ENCODE measurements around the gene RNF168. TPM values are rescaled to one million over a fixed set of nuclear protein-coding genes. Genes with fewer than 3 reads are reported as not detected.
A peak's percentile ranks its signal among the peaks of the same experiment; 100 is the strongest.
"Not testable (repeated sequence)": the region's sequence is repeated elsewhere in the genome, so short reads cannot be mapped to it uniquely, and the experiment has no call there.

Gene RNF168
- total RNA-seq, 1 donor from 2014 or later: 12.0 TPM

DNA sequence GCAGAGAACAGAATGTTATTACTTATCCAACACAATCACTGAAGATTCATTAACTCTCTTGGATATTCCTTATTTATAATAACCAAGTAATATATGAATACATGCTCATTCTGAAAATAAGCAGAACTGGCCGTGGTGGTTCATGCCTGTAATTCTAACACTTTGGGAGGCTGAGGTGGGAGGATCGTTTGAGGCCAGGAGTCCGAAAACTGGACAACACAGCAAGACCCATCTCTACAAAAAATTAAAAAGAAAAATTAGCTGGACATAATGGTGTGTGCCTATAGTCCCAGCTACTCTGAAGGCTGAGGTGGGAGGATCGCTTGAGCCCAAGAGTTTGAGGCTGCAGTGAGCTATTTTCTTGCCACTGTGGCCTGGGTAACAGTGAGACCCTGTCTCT lies 25.9 kb downstream of the RNF168 start:
- H3K27ac ChIP-seq (ENCODE audit: low read depth, low read length): no peak overlapping the region
- no peak overlapping the region for H3K4me3 ChIP-seq (ENCODE audit: low read length in 3 of 3)
- no peaks in the 10 kb centered on the region for H3K9me3 ChIP-seq (ENCODE audit: control insufficient read depth in 3 of 3, low read length in 3 of 3)
- H3K9ac ChIP-seq (ENCODE audit: low read depth in 1 of 3, low read length in 3 of 3): no peak overlapping the region
- no peaks in the 10 kb centered on the region for H3K27me3 ChIP-seq (ENCODE audit: control insufficient read depth in 3 of 3, insufficient read depth in 3 of 3, low read length in 3 of 3)
- H3K36me3 ChIP-seq (ENCODE audit: control insufficient read depth in 3 of 3, insufficient read depth in 3 of 3, low read length in 3 of 3): peaks cover 25 to 53% (median 37%) of the 10 kb centered on the region in 3 donors
- no peaks in the 10 kb centered on the region for H3K4me1 ChIP-seq (ENCODE audit: control insufficient read depth in 3 of 3, insufficient read depth in 3 of 3, low read length in 3 of 3)

DNA sequence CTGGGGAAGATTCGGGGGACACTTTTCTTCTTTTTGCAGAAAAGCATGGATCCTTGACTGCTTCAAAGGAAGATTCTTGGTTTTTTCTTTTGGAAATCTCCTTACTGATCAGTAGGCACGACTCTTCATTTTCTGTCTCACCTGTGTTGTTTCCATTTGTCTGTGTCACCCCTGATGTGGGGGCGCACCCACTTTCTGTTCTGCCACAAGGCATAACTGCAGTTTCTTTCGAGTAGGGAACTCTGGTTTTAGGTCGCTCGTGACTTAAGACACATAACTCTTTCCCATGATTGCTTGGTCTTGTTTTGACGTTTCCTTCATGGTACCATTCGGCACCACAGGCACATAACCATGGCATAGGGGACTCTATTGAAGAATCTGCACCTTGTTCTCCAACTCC lies 31.3 kb downstream of the RNF168 start:
- no peak overlapping the region for H3K9ac ChIP-seq (ENCODE audit: low read depth in 1 of 3, low read length in 3 of 3)
- no peak overlapping the region for H3K27ac ChIP-seq (ENCODE audit: low read depth, low read length)
- peaks cover 23 to 45% (median 24%) of the 10 kb centered on the region in 3 donors for H3K36me3 ChIP-seq (ENCODE audit: control insufficient read depth in 3 of 3, insufficient read depth in 3 of 3, low read length in 3 of 3)
- no peaks in the 10 kb centered on the region for H3K27me3 ChIP-seq (ENCODE audit: control insufficient read depth in 3 of 3, insufficient read depth in 3 of 3, low read length in 3 of 3)
- no peaks in the 10 kb centered on the region for H3K4me1 ChIP-seq (ENCODE audit: control insufficient read depth in 3 of 3, insufficient read depth in 3 of 3, low read length in 3 of 3)
- no peaks in the 10 kb centered on the region for H3K9me3 ChIP-seq (ENCODE audit: control insufficient read depth in 3 of 3, low read length in 3 of 3)
- no peak overlapping the region for H3K4me3 ChIP-seq (ENCODE audit: low read length in 3 of 3)

- no peak overlapping the region for H3K9ac ChIP-seq (ENCODE audit: low read depth in 1 of 3, low read length in 3 of 3)
- no peak overlapping the region for H3K4me3 ChIP-seq (ENCODE audit: low read length in 3 of 3)
- no peaks in the 10 kb centered on the region for H3K27me3 ChIP-seq (ENCODE audit: control insufficient read depth in 3 of 3, insufficient read depth in 3 of 3, low read length in 3 of 3)
- no peaks in the 10 kb centered on the region for H3K4me1 ChIP-seq (ENCODE audit: control insufficient read depth in 3 of 3, insufficient read depth in 3 of 3, low read length in 3 of 3)
- H3K36me3 ChIP-seq (ENCODE audit: control insufficient read depth in 3 of 3, insufficient read depth in 3 of 3, low read length in 3 of 3): peaks cover 24 to 42% (median 24%) of the 10 kb centered on the region in 3 donors
- no peak overlapping the region for H3K27ac ChIP-seq (ENCODE audit: low read depth, low read length)
- H3K9me3 ChIP-seq (ENCODE audit: control insufficient read depth in 3 of 3, low read length in 3 of 3): no peaks in the 10 kb centered on the region
These were observed 32.0 kb downstream of the RNF168 start for GRCh38 chr3:196471551-196471950.

DNA sequence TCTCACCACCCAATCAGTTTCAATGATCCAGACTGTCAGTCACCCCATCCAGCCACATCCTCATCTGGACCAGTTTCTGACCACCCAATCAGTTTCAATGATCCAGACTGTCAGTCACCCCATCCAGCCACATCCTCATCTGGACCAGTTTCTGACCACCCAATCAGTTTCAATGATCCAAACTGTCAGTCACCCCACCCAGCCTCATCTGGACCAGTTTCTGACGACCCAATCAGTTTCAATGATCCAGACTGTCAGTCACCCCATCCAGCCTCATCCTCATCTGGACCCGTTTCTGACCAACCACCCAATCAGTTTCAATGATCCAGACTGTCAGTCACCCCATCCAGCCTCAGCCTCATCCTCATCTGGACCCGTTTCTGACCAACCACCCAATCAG lies 33.4 kb downstream of the RNF168 start:
- not testable (repeated sequence) for H3K9ac ChIP-seq (ENCODE audit: low read depth in 1 of 3, low read length in 3 of 3); H3K9me3 ChIP-seq (ENCODE audit: control insufficient read depth in 3 of 3, low read length in 3 of 3); H3K27ac ChIP-seq (ENCODE audit: low read depth, low read length); H3K27me3 ChIP-seq (ENCODE audit: control insufficient read depth in 3 of 3, insufficient read depth in 3 of 3, low read length in 3 of 3); H3K4me1 ChIP-seq (ENCODE audit: control insufficient read depth in 3 of 3, insufficient read depth in 3 of 3, low read length in 3 of 3); H3K4me3 ChIP-seq (ENCODE audit: low read length in 3 of 3)
- peaks cover 24 to 41% (median 24%) of the 10 kb centered on the region in 3 donors for H3K36me3 ChIP-seq (ENCODE audit: control insufficient read depth in 3 of 3, insufficient read depth in 3 of 3, low read length in 3 of 3)

GRCh38 chr3:196463804-196464203 lies 39.8 kb downstream of the RNF168 start:
- H3K4me1 ChIP-seq (ENCODE audit: control insufficient read depth in 3 of 3, insufficient read depth in 3 of 3, low read length in 3 of 3): no peaks in the 10 kb centered on the region
- H3K27ac ChIP-seq (ENCODE audit: low read depth, low read length): no peak overlapping the region
- peaks cover 0 to 2% (median 0%) of the 10 kb centered on the region in 3 donors for H3K36me3 ChIP-seq (ENCODE audit: control insufficient read depth in 3 of 3, insufficient read depth in 3 of 3, low read length in 3 of 3)
- H3K27me3 ChIP-seq (ENCODE audit: control insufficient read depth in 3 of 3, insufficient read depth in 3 of 3, low read length in 3 of 3): no peaks in the 10 kb centered on the region
- H3K4me3 ChIP-seq (ENCODE audit: low read length in 3 of 3): no peak overlapping the region
- no peak overlapping the region for H3K9ac ChIP-seq (ENCODE audit: low read depth in 1 of 3, low read length in 3 of 3)
- no peaks in the 10 kb centered on the region for H3K9me3 ChIP-seq (ENCODE audit: control insufficient read depth in 3 of 3, low read length in 3 of 3)

GRCh38 chr3:196463478-196463756 lies 40.2 kb downstream of the RNF168 start:
- Histone ChIP-seq H3K9me3 (ENCODE audit: control insufficient read depth in 3 of 3, low read length in 3 of 3) (no peaks in the 10 kb centered on the region), H3K27ac (ENCODE audit: low read depth, low read length) (no peak overlapping the region), H3K4me3 (ENCODE audit: low read length in 3 of 3) (no peak overlapping the region), H3K9ac (ENCODE audit: low read depth in 1 of 3, low read length in 3 of 3) (no peak overlapping the region), H3K27me3 (ENCODE audit: control insufficient read depth in 3 of 3, insufficient read depth in 3 of 3, low read length in 3 of 3) (no peaks in the 10 kb centered on the region), H3K4me1 (ENCODE audit: control insufficient read depth in 3 of 3, insufficient read depth in 3 of 3, low read length in 3 of 3) (no peaks in the 10 kb centered on the region), H3K36me3 (ENCODE audit: control insufficient read depth in 3 of 3, insufficient read depth in 3 of 3, low read length in 3 of 3) (peaks cover 0 to 2% (median 0%) of the 10 kb centered on the region in 3 donors)

GRCh38 chr3:196462680-196463477 lies 40.7 kb downstream of the RNF168 start:
- H3K4me3 ChIP-seq (ENCODE audit: low read length in 3 of 3); H3K9ac ChIP-seq (ENCODE audit: low read depth in 1 of 3, low read length in 3 of 3); H3K27ac ChIP-seq (ENCODE audit: low read depth, low read length); H3K27me3 ChIP-seq (ENCODE audit: control insufficient read depth in 3 of 3, insufficient read depth in 3 of 3, low read length in 3 of 3); H3K4me1 ChIP-seq (ENCODE audit: control insufficient read depth in 3 of 3, insufficient read depth in 3 of 3, low read length in 3 of 3); H3K9me3 ChIP-seq (ENCODE audit: control insufficient read depth in 3 of 3, low read length in 3 of 3); H3K36me3 ChIP-seq (ENCODE audit: control insufficient read depth in 3 of 3, insufficient read depth in 3 of 3, low read length in 3 of 3): not testable (repeated sequence)

DNA sequence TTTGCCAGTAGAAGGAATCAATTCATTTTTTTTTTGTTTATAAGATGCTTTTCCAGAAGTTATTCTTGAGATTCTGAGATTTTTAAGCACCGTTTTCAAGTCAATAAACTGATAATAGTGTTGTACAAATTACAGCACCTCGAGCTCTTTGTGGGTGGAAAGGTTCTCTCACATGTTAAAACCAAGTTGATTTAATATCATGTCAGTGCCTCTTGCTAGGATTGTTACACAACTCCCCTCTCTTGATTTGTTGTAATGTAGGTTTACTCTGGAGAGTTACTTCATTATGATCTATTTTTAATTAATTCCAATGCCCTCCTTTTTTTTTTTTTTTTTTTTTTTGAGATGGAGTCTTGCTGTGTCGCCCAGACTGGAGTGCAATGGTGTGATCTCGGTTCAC lies 45.5 kb downstream of the RNF168 start:
- H3K4me3 ChIP-seq (ENCODE audit: low read length in 3 of 3): no peak overlapping the region
- no peaks in the 10 kb centered on the region for H3K36me3 ChIP-seq (ENCODE audit: control insufficient read depth in 3 of 3, insufficient read depth in 3 of 3, low read length in 3 of 3)
- H3K4me1 ChIP-seq (ENCODE audit: control insufficient read depth in 3 of 3, insufficient read depth in 3 of 3, low read length in 3 of 3): peaks cover 3 to 6% (median 5%) of the 10 kb centered on the region in 3 donors
- H3K9me3 ChIP-seq (ENCODE audit: control insufficient read depth in 3 of 3, low read length in 3 of 3): no peaks in the 10 kb centered on the region
- no peak overlapping the region for H3K27ac ChIP-seq (ENCODE audit: low read depth, low read length)
- no peaks in the 10 kb centered on the region for H3K27me3 ChIP-seq (ENCODE audit: control insufficient read depth in 3 of 3, insufficient read depth in 3 of 3, low read length in 3 of 3)
- H3K9ac ChIP-seq (ENCODE audit: low read depth in 1 of 3, low read length in 3 of 3): no peak overlapping the region

DNA sequence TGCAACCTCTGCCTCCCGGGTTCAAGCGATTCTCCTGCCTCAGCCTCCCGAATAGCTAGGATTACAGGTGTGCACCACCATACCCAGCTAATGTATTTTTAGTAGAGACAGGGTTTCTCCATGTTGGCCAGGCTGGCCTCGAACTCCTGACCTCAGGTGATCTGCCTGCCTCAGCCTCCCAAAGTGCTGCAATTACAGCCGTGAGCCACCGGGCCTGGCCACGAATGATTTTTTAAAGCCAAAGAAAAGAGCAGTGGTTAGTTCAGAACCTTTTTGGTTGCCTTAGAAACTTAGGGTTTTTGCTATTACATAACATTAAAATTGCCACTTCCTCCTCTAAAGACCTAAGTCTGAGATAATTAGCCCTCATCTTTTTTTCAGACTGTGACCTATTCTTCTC lies 46.1 kb downstream of the RNF168 start:
- not testable (repeated sequence) for H3K27me3 ChIP-seq (ENCODE audit: control insufficient read depth in 3 of 3, insufficient read depth in 3 of 3, low read length in 3 of 3); H3K27ac ChIP-seq (ENCODE audit: low read depth, low read length); H3K4me1 ChIP-seq (ENCODE audit: control insufficient read depth in 3 of 3, insufficient read depth in 3 of 3, low read length in 3 of 3); H3K4me3 ChIP-seq (ENCODE audit: low read length in 3 of 3); H3K9me3 ChIP-seq (ENCODE audit: control insufficient read depth in 3 of 3, low read length in 3 of 3); H3K36me3 ChIP-seq (ENCODE audit: control insufficient read depth in 3 of 3, insufficient read depth in 3 of 3, low read length in 3 of 3); H3K9ac ChIP-seq (ENCODE audit: low read depth in 1 of 3, low read length in 3 of 3)

DNA sequence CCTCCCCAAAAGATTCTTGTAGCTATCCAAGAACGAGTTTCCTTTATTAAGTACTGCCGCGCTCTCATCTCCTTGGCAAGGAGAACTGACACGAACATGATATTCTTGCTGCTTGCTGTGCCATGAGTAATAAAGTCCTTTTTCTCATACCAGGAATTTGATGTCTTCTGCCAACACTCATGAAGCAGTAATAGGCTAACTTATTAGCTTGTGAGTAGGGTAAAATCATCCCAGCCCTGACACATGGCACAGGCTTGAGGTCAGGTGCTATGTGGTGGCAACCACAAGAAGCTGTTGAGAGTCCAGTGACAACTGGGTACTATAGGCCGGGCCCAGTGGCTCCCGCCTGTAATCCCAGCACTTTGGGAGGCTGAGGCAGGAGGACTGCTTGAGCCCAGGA lies 48.6 kb downstream of the RNF168 start:
- Histone ChIP-seq H3K27ac (ENCODE audit: low read depth, low read length) (peak overlapping the region; percentile 54), H3K9me3 (ENCODE audit: control insufficient read depth in 3 of 3, low read length in 3 of 3) (no peaks in the 10 kb centered on the region), H3K4me3 (ENCODE audit: low read length in 3 of 3) (no peak overlapping the region), H3K27me3 (ENCODE audit: control insufficient read depth in 3 of 3, insufficient read depth in 3 of 3, low read length in 3 of 3) (no peaks in the 10 kb centered on the region), H3K36me3 (ENCODE audit: control insufficient read depth in 3 of 3, insufficient read depth in 3 of 3, low read length in 3 of 3) (peaks cover 0 to 4% (median 2%) of the 10 kb centered on the region in 3 donors), H3K9ac (ENCODE audit: low read depth in 1 of 3, low read length in 3 of 3) (no peak overlapping the region), H3K4me1 (ENCODE audit: control insufficient read depth in 3 of 3, insufficient read depth in 3 of 3, low read length in 3 of 3) (peaks cover 3 to 6% (median 5%) of the 10 kb centered on the region in 3 donors)
